T-helper 2 cell treated with Interferon-gamma antibody and Interleukin-4, amounts not matched to agents 5 μg/mL and 100 μg/mL, for 36 hours (primary cell): ENCODE data around the gene MZT2A.
"Not testable (repeated sequence)": the region's sequence is repeated elsewhere in the genome, so short reads cannot be mapped to it uniquely, and the experiment has no call there.

Experiments
- DNase-seq: peaks from one replicate; pipeline ENCODE4 v3.0.0; 2021; ENCODE audit warnings: low spot score
- H3K27ac Mint-ChIP-seq: one replicate; pipeline ENCODE4 v1.8.0; 2021; ENCODE audit warnings: mild to moderate bottlenecking, mixed read lengths
- H3K27me3 Mint-ChIP-seq: one replicate; pipeline ENCODE4 v1.8.0; 2021; ENCODE audit warnings: low read depth, mixed read lengths
- H3K36me3 Mint-ChIP-seq: one replicate; pipeline ENCODE4 v1.8.0; 2021; ENCODE audit warnings: low read depth, mixed read lengths
- H3K4me1 Mint-ChIP-seq: one replicate; pipeline ENCODE4 v1.8.0; 2021; ENCODE audit warnings: low read depth, mixed read lengths
- H3K4me3 Mint-ChIP-seq: one replicate; pipeline ENCODE4 v1.8.0; 2022; ENCODE audit warnings: mild to moderate bottlenecking, moderate library complexity, mixed read lengths
- H3K9me3 Mint-ChIP-seq: one replicate; pipeline ENCODE4 v1.8.0; 2021; ENCODE audit warnings: mixed read lengths

Gene MZT2A

GRCh38 chr2:131492015-131492417 is at the start of gene MZT2A:
Gene MZT2A (minus strand): TSS chr2:131492397. CDS start chr2:131492376, 21 bp downstream.
- Mint-ChIP-seq H3K4me3 (peak within 1 kb of the TSS; percentile 98), H3K4me1 (peaks cover 26% of the 10 kb centered on the region), H3K27ac (peak within 1 kb of the TSS; percentile 99), H3K36me3 (peaks cover 24% of the 10 kb centered on the region)
- not testable (repeated sequence) for DNase-seq, H3K9me3 Mint-ChIP-seq, H3K27me3 Mint-ChIP-seq

- not testable (repeated sequence) for H3K36me3 Mint-ChIP-seq, H3K4me3 Mint-ChIP-seq, H3K27ac Mint-ChIP-seq, H3K9me3 Mint-ChIP-seq, H3K4me1 Mint-ChIP-seq, DNase-seq
- H3K27me3 Mint-ChIP-seq = peaks cover 16% of the 10 kb centered on the region
Observed at GRCh38 chr2:131538856-131539255, 46.7 kb upstream of the MZT2A start.

- H3K27me3 Mint-ChIP-seq = peaks cover 14% of the 10 kb centered on the region
- H3K4me3 Mint-ChIP-seq, H3K4me1 Mint-ChIP-seq, H3K9me3 Mint-ChIP-seq, DNase-seq, H3K36me3 Mint-ChIP-seq, H3K27ac Mint-ChIP-seq: not testable (repeated sequence)
Observed at GRCh38 chr2:131536841-131537240, 44.6 kb upstream of the MZT2A start.

GRCh38 chr2:131535951-131536826 is 44.0 kb upstream of the MZT2A start:
- not testable (repeated sequence) for H3K9me3 Mint-ChIP-seq, H3K27ac Mint-ChIP-seq, H3K4me1 Mint-ChIP-seq, DNase-seq, H3K36me3 Mint-ChIP-seq, H3K4me3 Mint-ChIP-seq
- H3K27me3 Mint-ChIP-seq = peaks cover 13% of the 10 kb centered on the region

GRCh38 chr2:131535526-131535925 is 43.3 kb upstream of the MZT2A start:
- Mint-ChIP-seq H3K4me3 (no peak overlapping the region), H3K27me3 (peaks cover 7% of the 10 kb centered on the region), H3K36me3 (no peaks in the 10 kb centered on the region), H3K9me3 (no peaks in the 10 kb centered on the region), H3K27ac (no peak overlapping the region), H3K4me1 (no peaks in the 10 kb centered on the region)
- DNase-seq = no peak

GRCh38 chr2:131534965-131535364 is 42.8 kb upstream of the MZT2A start:
- not testable (repeated sequence) for H3K9me3 Mint-ChIP-seq, DNase-seq, H3K4me1 Mint-ChIP-seq, H3K36me3 Mint-ChIP-seq, H3K27me3 Mint-ChIP-seq, H3K27ac Mint-ChIP-seq, H3K4me3 Mint-ChIP-seq

- H3K27ac Mint-ChIP-seq, H3K4me3 Mint-ChIP-seq, DNase-seq, H3K27me3 Mint-ChIP-seq, H3K36me3 Mint-ChIP-seq, H3K9me3 Mint-ChIP-seq, H3K4me1 Mint-ChIP-seq: not testable (repeated sequence)
Observed at GRCh38 chr2:131534317-131534672, 42.1 kb upstream of the MZT2A start.

GRCh38 chr2:131533609-131534316 is 41.6 kb upstream of the MZT2A start:
- not testable (repeated sequence) for H3K9me3 Mint-ChIP-seq, H3K27ac Mint-ChIP-seq, H3K4me3 Mint-ChIP-seq, H3K4me1 Mint-ChIP-seq, H3K36me3 Mint-ChIP-seq, H3K27me3 Mint-ChIP-seq, DNase-seq

GRCh38 chr2:131532723-131533608 is 40.8 kb upstream of the MZT2A start:
- H3K4me1 Mint-ChIP-seq = peaks cover 11% of the 10 kb centered on the region
- not testable (repeated sequence) for H3K4me3 Mint-ChIP-seq, H3K9me3 Mint-ChIP-seq, H3K27ac Mint-ChIP-seq, H3K36me3 Mint-ChIP-seq, DNase-seq, H3K27me3 Mint-ChIP-seq

- peaks cover 13% of the 10 kb centered on the region for H3K4me1 Mint-ChIP-seq
- not testable (repeated sequence) for H3K27me3 Mint-ChIP-seq
Observed at GRCh38 chr2:131531547-131532185, 39.5 kb upstream of the MZT2A start.

GRCh38 chr2:131530626-131531344 is 38.6 kb upstream of the MZT2A start:
- H3K36me3 Mint-ChIP-seq, H3K27me3 Mint-ChIP-seq, DNase-seq, H3K27ac Mint-ChIP-seq, H3K4me3 Mint-ChIP-seq, H3K9me3 Mint-ChIP-seq: not testable (repeated sequence)
- peaks cover 16% of the 10 kb centered on the region for H3K4me1 Mint-ChIP-seq

More at GRCh38 chr2:131531547-131532185, 39.5 kb upstream of the MZT2A start:
- DNase-seq, H3K27ac Mint-ChIP-seq, H3K9me3 Mint-ChIP-seq, H3K4me3 Mint-ChIP-seq, H3K36me3 Mint-ChIP-seq: not testable (repeated sequence)

- H3K4me3 Mint-ChIP-seq = peak overlapping the region; percentile 69
- H3K27ac Mint-ChIP-seq, H3K27me3 Mint-ChIP-seq, H3K36me3 Mint-ChIP-seq, DNase-seq, H3K9me3 Mint-ChIP-seq: not testable (repeated sequence)
- peaks cover 16% of the 10 kb centered on the region for H3K4me1 Mint-ChIP-seq
Observed at GRCh38 chr2:131529864-131530445, 37.8 kb upstream of the MZT2A start.
